SK-N-SH treated with all-trans-retinoic acid at 6 μM for 48 hours (cell line): Measurements from ENCODE around the gene SCG3.

Experiments
- ATAC-seq: fragments of 200-7000 bp; cut with Tn5 transposase; 3 replicates; pipeline ENCODE4 v1.9.1; 2020; ENCODE audit warnings: mild to moderate bottlenecking, moderate library complexity
- BACH2 ChIP-seq: fragments of 250-450 bp; sonication (Bioruptor Pico); IDR thresholded peaks from 2 replicates; pipeline ENCODE4 v1.9.0; 2021; ENCODE audit warnings: mild to moderate bottlenecking, borderline replicate concordance
- CSDC2 ChIP-seq: fragments of 250-450 bp; sonication (Bioruptor Pico); IDR thresholded peaks from 2 replicates; pipeline ENCODE4 v1.5.0; 2020; ENCODE audit warnings: mild to moderate bottlenecking, moderate library complexity
- ESRRG ChIP-seq: fragments of 250-450 bp; sonication (Bioruptor Pico); IDR thresholded peaks from 2 replicates; pipeline ENCODE4 v1.6.1; 2021; ENCODE audit warnings: mild to moderate bottlenecking
- GLIS3 ChIP-seq: fragments of 250-450 bp; sonication (Bioruptor Pico); IDR thresholded peaks from 2 replicates; pipeline ENCODE4 v1.5.0; 2020; ENCODE audit warnings: mild to moderate bottlenecking, moderate library complexity
- ISL1 ChIP-seq: fragments of 250-450 bp; sonication (Bioruptor Pico); IDR thresholded peaks from 2 replicates; pipeline ENCODE4 v2.1.2; 2022; ENCODE audit warnings: mild to moderate bottlenecking, moderate library complexity
- OSR1 ChIP-seq: fragments of 250-450 bp; sonication (Bioruptor Pico); IDR thresholded peaks from 2 replicates; pipeline ENCODE4 v1.8.0; 2022; ENCODE audit warnings: moderate library complexity, mild to moderate bottlenecking, inconsistent platforms
- PPARA ChIP-seq: fragments of 250-450 bp; sonication (Bioruptor Pico); IDR thresholded peaks from 2 replicates; pipeline ENCODE4 v1.5.0; 2020; ENCODE audit warnings: mild to moderate bottlenecking, borderline replicate concordance
- RARB ChIP-seq: fragments of 250-450 bp; sonication (Bioruptor Pico); IDR thresholded peaks from 2 replicates; pipeline ENCODE4 v1.8.0; 2021; ENCODE audit warnings: mild to moderate bottlenecking, moderate library complexity
- TCF4 ChIP-seq: fragments of 250-450 bp; sonication (Bioruptor Pico); IDR thresholded peaks from 2 replicates; pipeline ENCODE4 v1.8.0; 2021; ENCODE audit warnings: mild to moderate bottlenecking, moderate library complexity, borderline replicate concordance
- TOX ChIP-seq: fragments of 250-450 bp; sonication (Bioruptor Pico); IDR thresholded peaks from 2 replicates; pipeline ENCODE4 v1.8.0; 2021; ENCODE audit warnings: mild to moderate bottlenecking, moderate library complexity, borderline replicate concordance
- ZFP3 ChIP-seq: fragments of 250-450 bp; sonication (Bioruptor Pico); IDR thresholded peaks from 2 replicates; pipeline ENCODE4 v1.5.0; 2020; ENCODE audit warnings: mild to moderate bottlenecking, moderate library complexity
- ZFP30 ChIP-seq: fragments of 450-650 bp; formaldehyde crosslinking; IDR thresholded peaks from 2 replicates; pipeline ENCODE4 v1.5.0; 2022; ENCODE audit warnings: mild to moderate bottlenecking, moderate library complexity
- ZNF565 ChIP-seq: fragments of 450-650 bp; formaldehyde crosslinking; conservative IDR thresholded peaks from 2 replicates; pipeline ENCODE4 v1.5.0; 2020; ENCODE audit warnings: low read depth, mild to moderate bottlenecking, moderate library complexity
- ZNF70 ChIP-seq: fragments of 450-650 bp; formaldehyde crosslinking; IDR thresholded peaks from 2 replicates; pipeline ENCODE4 v1.5.0; 2020; ENCODE audit warnings: mild to moderate bottlenecking, moderate library complexity
- TF ChIP-seq, protein P1 (sequence below): fragments of 250-450 bp; sonication (Bioruptor Pico); IDR thresholded peaks from 2 replicates; pipeline ENCODE4 v1.8.0; 2021; ENCODE audit warnings: low read depth, mild to moderate bottlenecking, moderate library complexity, borderline replicate concordance
- TF ChIP-seq, protein P2 (sequence below): fragments of 250-450 bp; sonication (Bioruptor Pico); IDR thresholded peaks from 2 replicates; pipeline ENCODE4 v1.8.0; 2020; ENCODE audit warnings: mild to moderate bottlenecking, moderate library complexity, borderline replicate concordance
- TF ChIP-seq, protein P3 (sequence below): fragments of 250-450 bp; sonication (Bioruptor Pico); IDR thresholded peaks from 2 replicates; pipeline ENCODE4 v1.5.1; 2021; ENCODE audit warnings: mild to moderate bottlenecking, moderate library complexity
- TF ChIP-seq, protein P4 (sequence below): fragments of 250-450 bp; sonication (Bioruptor Pico); IDR thresholded peaks from 2 replicates; pipeline ENCODE4 v1.5.0; 2020; ENCODE audit warnings: mild to moderate bottlenecking, moderate library complexity
- TF ChIP-seq, protein P5 (sequence below): fragments of 250-450 bp; sonication (Bioruptor Pico); IDR thresholded peaks from 2 replicates; pipeline ENCODE4 v1.5.1; 2020; ENCODE audit warnings: low read depth, mild to moderate bottlenecking, moderate library complexity

Gene SCG3

DNA sequence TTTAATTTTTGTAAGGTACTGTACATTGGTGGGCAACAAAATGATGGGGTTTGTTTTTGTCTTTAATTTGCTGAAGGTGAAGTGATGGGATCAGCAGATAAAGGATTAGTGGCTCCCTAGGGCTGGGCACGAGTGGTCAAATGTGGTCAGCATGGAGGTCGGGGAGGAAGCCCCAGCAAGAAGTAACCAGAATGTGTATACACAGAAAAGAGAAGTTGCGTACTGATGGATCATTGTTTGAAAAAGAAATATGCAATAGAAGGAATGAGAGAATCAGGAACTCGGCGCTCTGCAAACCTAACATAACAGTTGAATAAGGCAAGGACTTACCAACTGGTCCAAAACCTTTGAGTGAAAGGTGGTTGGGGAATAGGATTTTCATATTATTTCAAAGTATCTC lies 71.6 kb downstream of the SCG3 start (continued):
- TF ChIP-seq PPARA (CRISPR knock-in tag) (no peak), GLIS3 (CRISPR knock-in tag) (no peak), CSDC2 (CRISPR knock-in tag) (no peak), ISL1 (no peak)
- TF ChIP-seq, protein P1, sequence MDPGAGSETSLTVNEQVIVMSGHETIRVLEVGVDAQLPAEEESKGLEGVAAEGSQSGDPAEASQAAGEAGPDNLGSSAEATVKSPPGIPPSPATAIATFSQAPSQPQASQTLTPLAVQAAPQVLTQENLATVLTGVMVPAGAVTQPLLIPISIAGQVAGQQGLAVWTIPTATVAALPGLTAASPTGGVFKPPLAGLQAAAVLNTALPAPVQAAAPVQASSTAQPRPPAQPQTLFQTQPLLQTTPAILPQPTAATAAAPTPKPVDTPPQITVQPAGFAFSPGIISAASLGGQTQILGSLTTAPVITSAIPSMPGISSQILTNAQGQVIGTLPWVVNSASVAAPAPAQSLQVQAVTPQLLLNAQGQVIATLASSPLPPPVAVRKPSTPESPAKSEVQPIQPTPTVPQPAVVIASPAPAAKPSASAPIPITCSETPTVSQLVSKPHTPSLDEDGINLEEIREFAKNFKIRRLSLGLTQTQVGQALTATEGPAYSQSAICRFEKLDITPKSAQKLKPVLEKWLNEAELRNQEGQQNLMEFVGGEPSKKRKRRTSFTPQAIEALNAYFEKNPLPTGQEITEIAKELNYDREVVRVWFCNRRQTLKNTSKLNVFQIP = no peak

DNA sequence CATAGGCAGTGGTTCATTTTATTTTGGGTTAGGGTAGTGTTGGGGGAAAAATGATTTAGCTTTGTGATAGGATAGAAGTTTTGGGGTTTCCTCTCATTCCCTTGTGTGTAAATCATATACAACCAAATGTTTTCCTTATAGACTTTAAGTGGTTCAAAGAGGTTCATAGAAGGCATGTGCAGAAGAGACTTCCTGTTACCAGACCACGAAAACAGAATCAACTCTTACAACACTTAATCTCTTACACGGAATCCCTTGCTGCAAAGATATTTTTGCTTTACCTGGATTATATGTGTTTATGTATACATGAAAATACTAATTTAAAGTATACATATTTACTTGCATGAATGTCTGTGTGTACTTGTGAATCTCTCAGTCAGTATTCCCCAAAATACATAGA lies 73.0 kb downstream of the SCG3 start:
- TF ChIP-seq TCF4 (no peak), GLIS3 (CRISPR knock-in tag) (no peak), ZFP3 (CRISPR knock-in tag) (no peak), PPARA (CRISPR knock-in tag) (no peak), ZNF70 (CRISPR knock-in tag) (no peak), RARB (CRISPR knock-in tag) (no peak), ZFP30 (CRISPR knock-in tag) (no peak), ZNF565 (CRISPR knock-in tag) (no peak), OSR1 (CRISPR knock-in tag) (no peak), CSDC2 (CRISPR knock-in tag) (no peak), ISL1 (no peak), ESRRG (CRISPR knock-in tag) (no peak), TOX (no peak), BACH2 (no peak)
- TF ChIP-seq, protein P2, sequence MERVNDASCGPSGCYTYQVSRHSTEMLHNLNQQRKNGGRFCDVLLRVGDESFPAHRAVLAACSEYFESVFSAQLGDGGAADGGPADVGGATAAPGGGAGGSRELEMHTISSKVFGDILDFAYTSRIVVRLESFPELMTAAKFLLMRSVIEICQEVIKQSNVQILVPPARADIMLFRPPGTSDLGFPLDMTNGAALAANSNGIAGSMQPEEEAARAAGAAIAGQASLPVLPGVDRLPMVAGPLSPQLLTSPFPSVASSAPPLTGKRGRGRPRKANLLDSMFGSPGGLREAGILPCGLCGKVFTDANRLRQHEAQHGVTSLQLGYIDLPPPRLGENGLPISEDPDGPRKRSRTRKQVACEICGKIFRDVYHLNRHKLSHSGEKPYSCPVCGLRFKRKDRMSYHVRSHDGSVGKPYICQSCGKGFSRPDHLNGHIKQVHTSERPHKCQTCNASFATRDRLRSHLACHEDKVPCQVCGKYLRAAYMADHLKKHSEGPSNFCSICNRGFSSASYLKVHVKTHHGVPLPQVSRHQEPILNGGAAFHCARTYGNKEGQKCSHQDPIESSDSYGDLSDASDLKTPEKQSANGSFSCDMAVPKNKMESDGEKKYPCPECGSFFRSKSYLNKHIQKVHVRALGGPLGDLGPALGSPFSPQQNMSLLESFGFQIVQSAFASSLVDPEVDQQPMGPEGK (CRISPR knock-in tag) = no peak
- TF ChIP-seq, protein P3, sequence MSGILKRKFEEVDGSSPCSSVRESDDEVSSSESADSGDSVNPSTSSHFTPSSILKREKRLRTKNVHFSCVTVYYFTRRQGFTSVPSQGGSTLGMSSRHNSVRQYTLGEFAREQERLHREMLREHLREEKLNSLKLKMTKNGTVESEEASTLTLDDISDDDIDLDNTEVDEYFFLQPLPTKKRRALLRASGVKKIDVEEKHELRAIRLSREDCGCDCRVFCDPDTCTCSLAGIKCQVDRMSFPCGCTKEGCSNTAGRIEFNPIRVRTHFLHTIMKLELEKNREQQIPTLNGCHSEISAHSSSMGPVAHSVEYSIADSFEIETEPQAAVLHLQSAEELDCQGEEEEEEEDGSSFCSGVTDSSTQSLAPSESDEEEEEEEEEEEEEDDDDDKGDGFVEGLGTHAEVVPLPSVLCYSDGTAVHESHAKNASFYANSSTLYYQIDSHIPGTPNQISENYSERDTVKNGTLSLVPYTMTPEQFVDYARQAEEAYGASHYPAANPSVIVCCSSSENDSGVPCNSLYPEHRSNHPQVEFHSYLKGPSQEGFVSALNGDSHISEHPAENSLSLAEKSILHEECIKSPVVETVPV (CRISPR knock-in tag) = no peak
- TF ChIP-seq, protein P4, sequence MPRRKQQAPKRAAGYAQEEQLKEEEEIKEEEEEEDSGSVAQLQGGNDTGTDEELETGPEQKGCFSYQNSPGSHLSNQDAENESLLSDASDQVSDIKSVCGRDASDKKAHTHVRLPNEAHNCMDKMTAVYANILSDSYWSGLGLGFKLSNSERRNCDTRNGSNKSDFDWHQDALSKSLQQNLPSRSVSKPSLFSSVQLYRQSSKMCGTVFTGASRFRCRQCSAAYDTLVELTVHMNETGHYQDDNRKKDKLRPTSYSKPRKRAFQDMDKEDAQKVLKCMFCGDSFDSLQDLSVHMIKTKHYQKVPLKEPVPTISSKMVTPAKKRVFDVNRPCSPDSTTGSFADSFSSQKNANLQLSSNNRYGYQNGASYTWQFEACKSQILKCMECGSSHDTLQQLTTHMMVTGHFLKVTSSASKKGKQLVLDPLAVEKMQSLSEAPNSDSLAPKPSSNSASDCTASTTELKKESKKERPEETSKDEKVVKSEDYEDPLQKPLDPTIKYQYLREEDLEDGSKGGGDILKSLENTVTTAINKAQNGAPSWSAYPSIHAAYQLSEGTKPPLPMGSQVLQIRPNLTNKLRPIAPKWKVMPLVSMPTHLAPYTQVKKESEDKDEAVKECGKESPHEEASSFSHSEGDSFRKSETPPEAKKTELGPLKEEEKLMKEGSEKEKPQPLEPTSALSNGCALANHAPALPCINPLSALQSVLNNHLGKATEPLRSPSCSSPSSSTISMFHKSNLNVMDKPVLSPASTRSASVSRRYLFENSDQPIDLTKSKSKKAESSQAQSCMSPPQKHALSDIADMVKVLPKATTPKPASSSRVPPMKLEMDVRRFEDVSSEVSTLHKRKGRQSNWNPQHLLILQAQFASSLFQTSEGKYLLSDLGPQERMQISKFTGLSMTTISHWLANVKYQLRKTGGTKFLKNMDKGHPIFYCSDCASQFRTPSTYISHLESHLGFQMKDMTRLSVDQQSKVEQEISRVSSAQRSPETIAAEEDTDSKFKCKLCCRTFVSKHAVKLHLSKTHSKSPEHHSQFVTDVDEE (CRISPR knock-in tag) = no peak
- TF ChIP-seq, protein P1 = no peak
- no peak for ATAC-seq

DNA sequence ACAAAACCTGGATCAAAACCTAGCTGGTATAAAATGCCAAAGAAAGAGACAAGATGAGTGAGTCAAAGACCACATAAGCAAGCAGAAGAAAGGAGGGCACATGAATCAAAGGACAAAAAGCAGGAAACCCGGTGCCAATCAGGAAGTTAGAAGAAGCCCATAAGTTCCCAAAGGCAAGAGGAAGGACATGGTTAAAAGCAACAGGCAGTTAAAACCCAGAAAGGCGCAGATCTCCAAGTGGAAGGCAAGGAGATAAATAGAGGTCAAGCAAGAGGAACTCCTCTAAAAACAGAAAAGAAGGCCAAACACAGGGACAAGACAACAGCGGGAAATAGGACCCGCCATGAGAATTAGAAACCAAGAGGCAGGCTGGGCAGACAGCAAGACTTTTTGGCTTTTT lies 74.5 kb downstream of the SCG3 start:
- ATAC-seq = no peak
- no peak for TF ChIP-seq ZFP3 (CRISPR knock-in tag)
- TF ChIP-seq, protein P5, sequence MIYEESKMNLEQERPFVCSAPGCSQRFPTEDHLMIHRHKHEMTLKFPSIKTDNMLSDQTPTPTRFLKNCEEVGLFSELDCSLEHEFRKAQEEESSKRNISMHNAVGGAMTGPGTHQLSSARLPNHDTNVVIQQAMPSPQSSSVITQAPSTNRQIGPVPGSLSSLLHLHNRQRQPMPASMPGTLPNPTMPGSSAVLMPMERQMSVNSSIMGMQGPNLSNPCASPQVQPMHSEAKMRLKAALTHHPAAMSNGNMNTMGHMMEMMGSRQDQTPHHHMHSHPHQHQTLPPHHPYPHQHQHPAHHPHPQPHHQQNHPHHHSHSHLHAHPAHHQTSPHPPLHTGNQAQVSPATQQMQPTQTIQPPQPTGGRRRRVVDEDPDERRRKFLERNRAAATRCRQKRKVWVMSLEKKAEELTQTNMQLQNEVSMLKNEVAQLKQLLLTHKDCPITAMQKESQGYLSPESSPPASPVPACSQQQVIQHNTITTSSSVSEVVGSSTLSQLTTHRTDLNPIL (CRISPR knock-in tag) = no peak
- no peak for TF ChIP-seq TOX
- TF ChIP-seq TCF4 = no peak
- TF ChIP-seq, all 23 proteins: peak for 0
